ENCODE measurements around the gene QDPR. TPM values are rescaled to one million over a fixed set of nuclear protein-coding genes. Genes with fewer than 3 reads are reported as not detected.

The QDPR gene
- 10 to 100 TPM; 31.5 to 31.6 TPM for total RNA-seq

- H3K27me3 Mint-ChIP-seq = peaks cover 7% of the 10 kb centered on the region
- POLR2A ChIA-PET = no interaction called here
- ATAC-seq (peak; percentile 95), DNase-seq (peak; percentile 79)
- H3K9me3 Mint-ChIP-seq = no peaks in the 10 kb centered on the region
- CTCF ChIA-PET = interaction anchor here (0.7 to 1.8 kb wide), 3 partner anchors 37 to 158 kb away, joined by 3 to 7 read pairs (median 3); no protein-coding TSS in a partner anchor
- peaks cover 17% of the 10 kb centered on the region for H3K36me3 Mint-ChIP-seq (ENCODE audit: low read depth)
- TF ChIP-seq, protein P1, sequence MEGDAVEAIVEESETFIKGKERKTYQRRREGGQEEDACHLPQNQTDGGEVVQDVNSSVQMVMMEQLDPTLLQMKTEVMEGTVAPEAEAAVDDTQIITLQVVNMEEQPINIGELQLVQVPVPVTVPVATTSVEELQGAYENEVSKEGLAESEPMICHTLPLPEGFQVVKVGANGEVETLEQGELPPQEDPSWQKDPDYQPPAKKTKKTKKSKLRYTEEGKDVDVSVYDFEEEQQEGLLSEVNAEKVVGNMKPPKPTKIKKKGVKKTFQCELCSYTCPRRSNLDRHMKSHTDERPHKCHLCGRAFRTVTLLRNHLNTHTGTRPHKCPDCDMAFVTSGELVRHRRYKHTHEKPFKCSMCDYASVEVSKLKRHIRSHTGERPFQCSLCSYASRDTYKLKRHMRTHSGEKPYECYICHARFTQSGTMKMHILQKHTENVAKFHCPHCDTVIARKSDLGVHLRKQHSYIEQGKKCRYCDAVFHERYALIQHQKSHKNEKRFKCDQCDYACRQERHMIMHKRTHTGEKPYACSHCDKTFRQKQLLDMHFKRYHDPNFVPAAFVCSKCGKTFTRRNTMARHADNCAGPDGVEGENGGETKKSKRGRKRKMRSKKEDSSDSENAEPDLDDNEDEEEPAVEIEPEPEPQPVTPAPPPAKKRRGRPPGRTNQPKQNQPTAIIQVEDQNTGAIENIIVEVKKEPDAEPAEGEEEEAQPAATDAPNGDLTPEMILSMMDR (IDR thresholded peaks at IDR 0.05) = peak; percentile 46
- peaks cover 29% of the 10 kb centered on the region for H3K4me1 Mint-ChIP-seq (ENCODE audit: low read depth)
- H3K4me3 Mint-ChIP-seq = peak within 1 kb of the TSS; percentile 90
- peak within 1 kb of the TSS; percentile 91 for H3K27ac Mint-ChIP-seq
- intact Hi-C loops (cut with micrococcal nuclease) = no loop called here
Observed at GRCh38 chr4:17511950-17512795, at the start of gene QDPR. TSS of gene QDPR (minus strand) at chr4:17512090. CDS start at chr4:17512054, 36 bp downstream.

DNA sequence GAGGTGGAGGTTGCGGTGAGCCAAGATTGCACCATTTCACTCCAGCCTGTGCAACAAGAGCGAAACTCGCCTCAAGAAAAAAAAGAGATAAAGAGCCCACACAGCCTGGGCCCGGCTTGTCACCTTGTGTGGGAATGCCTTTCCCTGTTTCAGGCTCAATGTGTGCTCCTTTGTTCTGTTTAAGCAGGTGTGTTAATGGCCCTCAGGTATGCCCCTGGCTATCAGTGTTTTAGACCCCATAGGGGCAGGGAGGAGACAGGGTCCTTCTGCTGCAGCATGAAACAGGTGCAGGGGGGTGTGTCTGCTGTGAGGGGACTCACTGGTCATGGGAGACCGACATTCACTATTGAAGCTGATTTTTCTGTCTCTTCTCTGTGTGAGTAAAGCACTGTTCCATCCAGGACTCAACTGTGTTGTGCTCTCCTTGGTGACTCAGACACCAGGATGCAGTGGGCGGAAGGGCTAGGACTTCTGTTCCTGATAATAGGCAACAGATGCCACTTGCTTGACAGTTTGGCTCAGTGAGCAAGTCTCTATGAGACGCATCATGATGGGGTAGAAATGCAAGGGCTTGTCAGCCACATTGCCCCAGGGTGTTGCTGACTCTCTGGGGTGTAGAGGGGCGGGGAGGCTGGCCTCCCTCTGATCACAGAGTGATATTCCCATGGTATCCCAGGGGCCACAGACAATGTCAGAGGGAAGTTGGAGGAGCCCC is 49.5 kb upstream of the QDPR start:
- ChIA-PET CTCF (no interaction called here), POLR2A (no interaction called here)
- no peaks in the 10 kb centered on the region for H3K36me3 Mint-ChIP-seq (ENCODE audit: low read depth)
- H3K27me3 Mint-ChIP-seq = no peaks in the 10 kb centered on the region
- no peak for ATAC-seq
- TF ChIP-seq, protein P1 (IDR thresholded peaks at IDR 0.05) = no peak
- intact Hi-C loops (cut with micrococcal nuclease) = no loop called here
- no peak overlapping the region for H3K4me3 Mint-ChIP-seq
- no peaks in the 10 kb centered on the region for H3K9me3 Mint-ChIP-seq
- no peak for DNase-seq
- no peaks in the 10 kb centered on the region for H3K4me1 Mint-ChIP-seq (ENCODE audit: low read depth)
- H3K27ac Mint-ChIP-seq = no peak overlapping the region

DNA sequence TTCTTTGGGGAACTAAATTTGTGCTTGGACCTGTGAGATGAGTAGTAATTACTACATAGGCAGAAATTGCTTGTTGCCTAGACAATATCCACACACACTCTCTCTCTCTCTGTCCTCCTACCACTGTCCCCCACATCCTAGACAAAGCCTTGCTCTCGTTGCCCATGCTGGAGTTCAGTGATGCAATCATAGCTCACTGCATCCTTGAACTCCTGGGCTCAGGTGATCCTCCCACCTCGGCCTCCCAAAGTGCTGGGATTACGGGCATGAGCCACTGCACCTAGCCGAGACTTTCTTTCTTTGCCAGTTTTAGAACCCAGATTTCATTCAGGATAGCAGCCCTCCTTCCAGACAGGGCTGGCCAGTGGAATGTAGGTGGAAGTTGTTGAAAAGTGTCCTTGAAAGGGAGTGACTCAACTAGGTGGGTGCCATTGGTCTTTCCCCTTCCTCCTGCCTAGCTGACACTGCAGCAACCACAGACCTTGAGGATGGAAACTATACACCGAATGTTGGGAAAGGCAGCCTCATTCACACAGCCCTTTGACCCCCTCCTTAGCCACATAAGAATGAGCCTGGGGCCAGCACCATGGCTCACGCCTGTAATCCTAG is 48.3 kb upstream of the QDPR start:
- ChIA-PET CTCF (interaction anchor here (4.0 kb wide), 1 partner anchor 11 kb away, joined by 18 read pairs; no protein-coding TSS in a partner anchor), POLR2A (no interaction called here)
- Mint-ChIP-seq H3K27me3 (peaks cover 1% of the 10 kb centered on the region), H3K4me1 (ENCODE audit: low read depth) (no peaks in the 10 kb centered on the region), H3K36me3 (ENCODE audit: low read depth) (no peaks in the 10 kb centered on the region), H3K27ac (no peak overlapping the region), H3K4me3 (no peak overlapping the region), H3K9me3 (no peaks in the 10 kb centered on the region)
- no peak for ATAC-seq
- intact Hi-C loops (cut with micrococcal nuclease) = no loop called here
- DNase-seq = no peak
- TF ChIP-seq, protein P1 (IDR thresholded peaks at IDR 0.05) = no peak

DNA sequence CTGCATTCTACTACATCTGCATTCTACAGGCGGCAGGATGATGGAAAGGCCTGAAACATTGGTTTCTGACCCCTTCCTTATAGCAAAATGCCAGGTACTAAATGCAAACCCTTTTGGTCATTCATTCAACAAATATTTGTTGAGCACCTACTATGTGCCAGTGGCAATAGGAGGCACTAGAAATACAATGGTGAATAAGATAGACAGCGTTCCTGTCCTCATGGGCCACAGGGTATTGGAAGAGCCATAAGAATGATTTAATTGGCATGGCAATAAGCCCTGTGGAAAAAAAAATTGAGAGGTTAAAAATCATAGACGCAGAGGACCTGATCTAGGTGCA is 47.8 kb upstream of the QDPR start:
- TF ChIP-seq, protein P1 (IDR thresholded peaks at IDR 0.05) = no peak
- ChIA-PET CTCF (interaction anchor here (4.0 kb wide), 1 partner anchor 11 kb away, joined by 18 read pairs; no protein-coding TSS in a partner anchor), POLR2A (no interaction called here)
- H3K4me3 Mint-ChIP-seq = no peak overlapping the region
- DNase-seq = no peak
- intact Hi-C loops (cut with micrococcal nuclease) = no loop called here
- H3K9me3 Mint-ChIP-seq = no peaks in the 10 kb centered on the region
- H3K27me3 Mint-ChIP-seq = peaks cover 6% of the 10 kb centered on the region
- no peak for ATAC-seq
- no peak overlapping the region for H3K27ac Mint-ChIP-seq
- no peaks in the 10 kb centered on the region for H3K36me3 Mint-ChIP-seq (ENCODE audit: low read depth)
- no peaks in the 10 kb centered on the region for H3K4me1 Mint-ChIP-seq (ENCODE audit: low read depth)

Data from activated CD8-positive, alpha-beta T cell treated with anti-CD3 and anti-CD28 coated beads for 36 hours (primary cell).